Osteoblast (primary cell): Measurements from ENCODE around the gene ART3. TPM values are rescaled to one million over a fixed set of nuclear protein-coding genes. Genes with fewer than 3 reads are reported as not detected.

Source experiments
- DNase-seq: peaks from one replicate; pipeline ENCODE4 v3.0.0; 2011; ENCODE audit warnings: low spot score, mixed read lengths; ENCODE audit not compliant: insufficient read length; ENCODE audit errors: missing footprints
- H2AFZ ChIP-seq: 2 replicates; pipeline ENCODE4 v1.6.0; 2011; ENCODE audit warnings: mild to moderate bottlenecking, low read length
- H3K27ac ChIP-seq: 2 replicates; pipeline ENCODE4 v1.5.1; 2011; ENCODE audit warnings: mild to moderate bottlenecking, low read depth, low read length, moderate library complexity
- H3K27me3 ChIP-seq: 2 replicates; pipeline ENCODE4 v1.6.0; 2012; ENCODE audit warnings: mild to moderate bottlenecking, control low read depth, inconsistent platforms, low read length, moderate library complexity; ENCODE audit not compliant: insufficient read depth
- H3K36me3 ChIP-seq: 2 replicates; pipeline ENCODE4 v1.5.1; 2011; ENCODE audit warnings: mild to moderate bottlenecking, low read length, control low read depth, moderate library complexity; ENCODE audit not compliant: insufficient read depth
- H3K4me1 ChIP-seq: 2 replicates; pipeline ENCODE4 v1.5.1; 2011; ENCODE audit warnings: mild to moderate bottlenecking, low read length, control low read depth, moderate library complexity; ENCODE audit not compliant: insufficient read depth
- H3K4me2 ChIP-seq: 2 replicates; pipeline ENCODE4 v1.6.0; 2011; ENCODE audit warnings: mild to moderate bottlenecking, low read length; ENCODE audit not compliant: insufficient read depth
- H3K4me3 ChIP-seq: fragments of 200-600 bp; sonication (generic); 3 replicates; pipeline ENCODE4 v1.5.1; 2012; ENCODE audit warnings: mild to moderate bottlenecking, low read length, inconsistent platforms; ENCODE audit not compliant: insufficient read depth
- H3K79me2 ChIP-seq: 2 replicates; pipeline ENCODE4 v1.6.0; 2012; ENCODE audit warnings: mild to moderate bottlenecking, low read length, control low read depth, inconsistent platforms; ENCODE audit not compliant: insufficient read depth
- H3K9me3 ChIP-seq: 2 replicates; pipeline ENCODE4 v1.5.1; 2011; ENCODE audit warnings: low read depth, low read length, control low read depth
- H4K20me1 ChIP-seq: 2 replicates; pipeline ENCODE4 v1.6.0; 2012; ENCODE audit warnings: mild to moderate bottlenecking, low read length, control low read depth; ENCODE audit not compliant: insufficient read depth
- total RNA-seq: library from RNA; depleted of rRNA; stranded (reverse); fragments of >200 nt; gene quantifications from 2 replicates; pipeline ENCODE4 v1.2.3, GENCODE V29; 2012
- TF ChIP-seq, protein P1 (sequence below): IDR thresholded peaks from 2 replicates; pipeline ENCODE4 v1.5.1; 2011; ENCODE audit warnings: mild to moderate bottlenecking, low read depth, low read length, moderate library complexity; ENCODE audit errors: extremely low read depth

Gene ART3
- total RNA-seq, 1 donor: under 0.01 TPM

DNA sequence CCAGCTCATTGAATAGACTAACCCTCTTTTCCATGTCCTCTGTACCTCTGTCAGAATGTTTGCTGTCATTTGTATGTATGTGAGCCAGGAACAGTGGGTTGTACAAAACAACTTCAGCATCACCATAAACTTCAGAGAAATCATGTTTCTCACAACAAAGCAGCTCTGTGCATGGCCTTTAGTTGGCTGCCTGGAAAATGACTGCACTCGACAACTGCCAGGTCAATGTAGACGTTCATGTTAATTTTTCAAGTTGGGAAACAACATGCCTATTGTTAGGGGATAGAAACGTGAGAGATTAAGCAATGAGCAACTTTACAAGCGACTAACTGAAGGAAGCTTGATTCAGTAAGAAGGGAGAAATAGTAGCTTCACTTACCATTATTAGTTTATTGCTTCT is 20.8 kb upstream of the ART3 start:
- H3K9me3 ChIP-seq: no peaks in the 10 kb centered on the region
- no peaks in the 10 kb centered on the region for H3K36me3 ChIP-seq
- H3K79me2 ChIP-seq: no peaks in the 10 kb centered on the region
- H3K4me3 ChIP-seq: no peak overlapping the region
- no peak overlapping the region for H3K27ac ChIP-seq
- no peak overlapping the region for H2AFZ ChIP-seq
- no peaks in the 10 kb centered on the region for H4K20me1 ChIP-seq
- TF ChIP-seq, protein P1, sequence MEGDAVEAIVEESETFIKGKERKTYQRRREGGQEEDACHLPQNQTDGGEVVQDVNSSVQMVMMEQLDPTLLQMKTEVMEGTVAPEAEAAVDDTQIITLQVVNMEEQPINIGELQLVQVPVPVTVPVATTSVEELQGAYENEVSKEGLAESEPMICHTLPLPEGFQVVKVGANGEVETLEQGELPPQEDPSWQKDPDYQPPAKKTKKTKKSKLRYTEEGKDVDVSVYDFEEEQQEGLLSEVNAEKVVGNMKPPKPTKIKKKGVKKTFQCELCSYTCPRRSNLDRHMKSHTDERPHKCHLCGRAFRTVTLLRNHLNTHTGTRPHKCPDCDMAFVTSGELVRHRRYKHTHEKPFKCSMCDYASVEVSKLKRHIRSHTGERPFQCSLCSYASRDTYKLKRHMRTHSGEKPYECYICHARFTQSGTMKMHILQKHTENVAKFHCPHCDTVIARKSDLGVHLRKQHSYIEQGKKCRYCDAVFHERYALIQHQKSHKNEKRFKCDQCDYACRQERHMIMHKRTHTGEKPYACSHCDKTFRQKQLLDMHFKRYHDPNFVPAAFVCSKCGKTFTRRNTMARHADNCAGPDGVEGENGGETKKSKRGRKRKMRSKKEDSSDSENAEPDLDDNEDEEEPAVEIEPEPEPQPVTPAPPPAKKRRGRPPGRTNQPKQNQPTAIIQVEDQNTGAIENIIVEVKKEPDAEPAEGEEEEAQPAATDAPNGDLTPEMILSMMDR: no peak
- H3K27me3 ChIP-seq: peaks cover 57% of the 10 kb centered on the region
- DNase-seq: no peak
- H3K4me1 ChIP-seq: no peaks in the 10 kb centered on the region
- H3K4me2 ChIP-seq: no peak overlapping the region

DNA sequence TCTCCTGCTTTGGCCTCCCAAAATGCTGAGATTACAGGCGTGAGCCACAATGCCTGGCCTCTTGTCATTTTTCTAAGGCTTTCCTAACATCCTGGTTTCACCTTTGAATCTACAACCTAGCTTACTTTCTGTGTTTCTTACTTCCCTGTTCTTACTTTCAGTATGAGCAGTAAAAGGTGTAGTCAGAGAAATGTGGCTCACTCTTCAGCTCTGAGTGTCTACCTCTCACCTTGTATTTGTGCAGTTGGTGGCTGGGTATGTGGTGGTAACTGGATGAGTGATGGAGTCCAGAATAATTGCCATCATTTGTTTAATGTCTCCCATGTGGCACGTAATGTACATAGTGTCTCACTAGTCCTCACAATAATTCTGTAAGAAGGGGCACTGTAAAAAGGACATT is 19.5 kb upstream of the ART3 start:
- no peak for DNase-seq
- Histone ChIP-seq H3K36me3 (no peaks in the 10 kb centered on the region), H3K27ac (no peak overlapping the region), H3K27me3 (peaks cover 58% of the 10 kb centered on the region), H3K4me1 (no peaks in the 10 kb centered on the region), H3K4me2 (no peak overlapping the region), H2AFZ (no peak overlapping the region), H3K79me2 (no peaks in the 10 kb centered on the region), H4K20me1 (no peaks in the 10 kb centered on the region), H3K4me3 (no peak overlapping the region), H3K9me3 (no peaks in the 10 kb centered on the region)
- TF ChIP-seq, protein P1: no peak

GRCh38 chr4:76055421-76055820 is 19.1 kb upstream of the ART3 start:
- Histone ChIP-seq H3K4me3 (no peak overlapping the region), H3K27me3 (peaks cover 59% of the 10 kb centered on the region), H3K36me3 (no peaks in the 10 kb centered on the region), H3K4me1 (no peaks in the 10 kb centered on the region), H2AFZ (no peak overlapping the region), H3K79me2 (no peaks in the 10 kb centered on the region), H4K20me1 (no peaks in the 10 kb centered on the region), H3K27ac (no peak overlapping the region), H3K4me2 (no peak overlapping the region), H3K9me3 (no peaks in the 10 kb centered on the region)
- TF ChIP-seq, protein P1: no peak
- no peak for DNase-seq

GRCh38 chr4:76058302-76058701 is 16.2 kb upstream of the ART3 start:
- TF ChIP-seq, protein P1: no peak
- DNase-seq: no peak
- Histone ChIP-seq H3K27me3 (peaks cover 62% of the 10 kb centered on the region), H3K4me1 (no peaks in the 10 kb centered on the region), H3K9me3 (no peaks in the 10 kb centered on the region), H3K79me2 (no peaks in the 10 kb centered on the region), H3K36me3 (no peaks in the 10 kb centered on the region), H3K4me2 (no peak overlapping the region), H3K4me3 (no peak overlapping the region), H4K20me1 (no peaks in the 10 kb centered on the region), H3K27ac (no peak overlapping the region), H2AFZ (no peak overlapping the region)
